RPMI7951 (cell line): ENCODE measurements around the gene ZNF620. TPM values are rescaled to one million over a fixed set of nuclear protein-coding genes. Genes with fewer than 3 reads are reported as not detected.
"Not testable (repeated sequence)": the region's sequence is repeated elsewhere in the genome, so short reads cannot be mapped to it uniquely, and the experiment has no call there.

Source experiments
- DNase-seq: peaks from one replicate; pipeline ENCODE4 v3.0.0-alpha.2; 2012; ENCODE audit warnings: low read depth
- total RNA-seq: library from RNA; depleted of rRNA; stranded (reverse); fragments of >200 nt; shearing (Covaris generic); gene quantifications from 2 replicates; pipeline ENCODE4 v1.2.3, GENCODE V29; 2014; rRNA removed

Gene ZNF620
- 1.4 and 1.5 TPM in 2 replicates for total RNA-seq

- DNase-seq = peak; percentile 64
Measured at GRCh38 chr3:40505599-40506462, at the start of gene ZNF620. Gene ZNF620 (plus strand): TSS chr3:40506039. CDS start chr3:40506353, 314 bp downstream.

GRCh38 chr3:40456279-40456939 lies 49.4 kb upstream of the ZNF620 start:
- no peak for DNase-seq

- DNase-seq = peak; percentile 95
Measured at GRCh38 chr3:40456940-40457823, 48.7 kb upstream of the ZNF620 start, which contains the start of gene RPL14. Gene RPL14 (plus strand): TSS chr3:40457339. CDS start chr3:40457472, 133 bp downstream.

GRCh38 chr3:40458473-40458872 lies 47.4 kb upstream of the ZNF620 start:
- DNase-seq = no peak

GRCh38 chr3:40460481-40460880 lies 45.4 kb upstream of the ZNF620 start:
- not testable (repeated sequence) for DNase-seq

- no peak for DNase-seq
Measured at GRCh38 chr3:40461161-40461560, 44.7 kb upstream of the ZNF620 start.

GRCh38 chr3:40462838-40463237 lies 43.0 kb upstream of the ZNF620 start:
- DNase-seq = not testable (repeated sequence)

GRCh38 chr3:40463579-40463978 lies 42.3 kb upstream of the ZNF620 start:
- DNase-seq = no peak

GRCh38 chr3:40464339-40465110 lies 41.3 kb upstream of the ZNF620 start:
- no peak for DNase-seq

- no peak for DNase-seq
Measured at GRCh38 chr3:40465111-40465407, 40.8 kb upstream of the ZNF620 start.

- no peak for DNase-seq
Measured at GRCh38 chr3:40465456-40465855, 40.4 kb upstream of the ZNF620 start.

GRCh38 chr3:40468018-40468417 lies 37.8 kb upstream of the ZNF620 start:
- no peak for DNase-seq

GRCh38 chr3:40470701-40471100 lies 35.1 kb upstream of the ZNF620 start:
- no peak for DNase-seq

GRCh38 chr3:40476478-40477470 lies 29.1 kb upstream of the ZNF620 start, which contains the start of gene ZNF619:
Gene ZNF619 (plus strand): TSS chr3:40477122. CDS start chr3:40477980, 858 bp downstream.
- DNase-seq = peak; percentile 80

GRCh38 chr3:40477666-40478065 lies 28.2 kb upstream of the ZNF620 start:
- DNase-seq = no peak

- no peak for DNase-seq
Measured at GRCh38 chr3:40487172-40487571, 18.7 kb upstream of the ZNF620 start.

- no peak for DNase-seq
Measured at GRCh38 chr3:40490916-40491315, 14.9 kb upstream of the ZNF620 start.

- no peak for DNase-seq
Measured at GRCh38 chr3:40494698-40495097, 11.1 kb upstream of the ZNF620 start.

GRCh38 chr3:40497288-40497687 lies 8.6 kb upstream of the ZNF620 start:
- DNase-seq = no peak

- no peak for DNase-seq
Measured at GRCh38 chr3:40499952-40500351, 5.9 kb upstream of the ZNF620 start.
